Measurements from ENCODE around the gene CLEC18B.

Gene CLEC18B

DNA sequence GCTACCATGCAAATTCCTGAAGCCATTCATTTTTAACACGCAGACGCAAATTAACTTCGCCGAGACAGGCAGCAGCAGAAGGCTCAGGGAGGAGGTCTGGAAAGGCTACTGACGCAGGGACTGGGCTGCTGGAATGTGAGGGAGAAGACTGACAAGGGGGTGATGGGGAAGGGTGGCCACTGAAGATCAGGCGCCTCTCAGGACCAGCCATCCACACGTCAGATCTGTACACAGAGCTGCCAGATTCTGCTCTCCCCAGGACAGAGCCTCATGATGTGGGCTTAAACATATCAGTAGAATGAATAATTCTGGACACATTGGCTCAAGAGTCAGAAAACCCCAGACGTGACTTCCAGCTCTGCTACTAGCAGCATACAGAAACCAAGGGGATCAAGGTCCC lies 25.6 kb upstream of the CLEC18B start:
- TF ChIP-seq, protein P1, sequence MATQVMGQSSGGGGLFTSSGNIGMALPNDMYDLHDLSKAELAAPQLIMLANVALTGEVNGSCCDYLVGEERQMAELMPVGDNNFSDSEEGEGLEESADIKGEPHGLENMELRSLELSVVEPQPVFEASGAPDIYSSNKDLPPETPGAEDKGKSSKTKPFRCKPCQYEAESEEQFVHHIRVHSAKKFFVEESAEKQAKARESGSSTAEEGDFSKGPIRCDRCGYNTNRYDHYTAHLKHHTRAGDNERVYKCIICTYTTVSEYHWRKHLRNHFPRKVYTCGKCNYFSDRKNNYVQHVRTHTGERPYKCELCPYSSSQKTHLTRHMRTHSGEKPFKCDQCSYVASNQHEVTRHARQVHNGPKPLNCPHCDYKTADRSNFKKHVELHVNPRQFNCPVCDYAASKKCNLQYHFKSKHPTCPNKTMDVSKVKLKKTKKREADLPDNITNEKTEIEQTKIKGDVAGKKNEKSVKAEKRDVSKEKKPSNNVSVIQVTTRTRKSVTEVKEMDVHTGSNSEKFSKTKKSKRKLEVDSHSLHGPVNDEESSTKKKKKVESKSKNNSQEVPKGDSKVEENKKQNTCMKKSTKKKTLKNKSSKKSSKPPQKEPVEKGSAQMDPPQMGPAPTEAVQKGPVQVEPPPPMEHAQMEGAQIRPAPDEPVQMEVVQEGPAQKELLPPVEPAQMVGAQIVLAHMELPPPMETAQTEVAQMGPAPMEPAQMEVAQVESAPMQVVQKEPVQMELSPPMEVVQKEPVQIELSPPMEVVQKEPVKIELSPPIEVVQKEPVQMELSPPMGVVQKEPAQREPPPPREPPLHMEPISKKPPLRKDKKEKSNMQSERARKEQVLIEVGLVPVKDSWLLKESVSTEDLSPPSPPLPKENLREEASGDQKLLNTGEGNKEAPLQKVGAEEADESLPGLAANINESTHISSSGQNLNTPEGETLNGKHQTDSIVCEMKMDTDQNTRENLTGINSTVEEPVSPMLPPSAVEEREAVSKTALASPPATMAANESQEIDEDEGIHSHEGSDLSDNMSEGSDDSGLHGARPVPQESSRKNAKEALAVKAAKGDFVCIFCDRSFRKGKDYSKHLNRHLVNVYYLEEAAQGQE (IDR thresholded peaks at IDR 0.05; ENCODE audit: insufficient read depth in 1 of 2, low read depth in 2 of 2, low read length in 2 of 2) = no peak
- TF ChIP-seq TAF1 (IDR thresholded peaks at IDR 0.05; ENCODE audit: borderline replicate concordance, insufficient read depth, low read length) (no peak), POLR2AphosphoS5 (IDR thresholded peaks at IDR 0.05; ENCODE audit: low read depth, low read length) (no peak), FOXP2 (optimal IDR thresholded peaks at IDR 0.05; ENCODE audit: borderline replicate concordance, extremely low read depth, extremely low read length, insufficient read depth) (no peak), SIN3A (IDR thresholded peaks at IDR 0.05; ENCODE audit: borderline replicate concordance, insufficient read depth, low read length) (no peak)

DNA sequence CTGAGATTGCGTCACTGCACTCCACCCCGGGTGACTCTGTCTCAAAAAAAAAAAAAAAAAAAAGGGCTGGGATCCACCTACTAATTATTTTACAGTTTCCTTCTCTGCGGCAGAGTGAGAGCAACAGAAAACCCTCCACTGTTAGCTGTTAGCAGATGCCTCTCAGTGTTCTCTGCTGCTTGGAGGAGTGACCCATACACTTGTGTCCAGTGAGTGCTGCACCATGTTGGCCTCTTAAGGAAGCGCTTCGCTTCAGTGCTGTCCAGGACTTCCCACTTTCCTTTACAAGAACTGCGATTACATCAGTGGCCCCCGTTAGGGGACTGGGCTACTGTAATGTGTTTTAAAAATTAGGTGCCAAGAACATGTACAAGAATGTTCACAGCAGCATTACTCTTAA lies 18.4 kb upstream of the CLEC18B start:
- no peak for TF ChIP-seq POLR2AphosphoS5 (IDR thresholded peaks at IDR 0.05; ENCODE audit: low read depth, low read length)

DNA sequence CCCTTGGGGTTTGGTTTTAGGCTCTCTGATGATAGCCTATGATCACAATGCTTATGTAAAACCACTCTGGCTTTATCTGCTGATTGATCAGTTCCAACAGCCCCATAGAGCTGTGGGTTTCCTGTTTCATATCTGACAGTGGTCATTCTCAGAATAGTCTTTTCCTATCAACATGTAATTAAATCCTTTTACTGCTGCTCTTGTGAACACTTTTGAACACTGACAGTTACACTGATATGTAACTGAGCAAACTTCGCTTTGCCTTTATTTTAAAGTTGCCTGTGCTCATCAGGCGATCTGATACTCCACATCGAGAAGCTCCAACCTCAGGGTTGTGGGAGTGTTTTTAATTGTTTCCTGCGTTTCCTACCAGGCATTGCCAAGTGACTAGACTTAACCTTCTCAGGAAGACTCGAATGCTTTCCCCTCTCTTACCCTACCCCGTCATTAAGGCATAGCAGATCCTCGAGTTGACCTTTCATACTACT lies 17.3 kb upstream of the CLEC18B start:
- TF ChIP-seq, protein P1 (IDR thresholded peaks at IDR 0.05; ENCODE audit: insufficient read depth in 1 of 2, low read depth in 2 of 2, low read length in 2 of 2) = no peak
- TF ChIP-seq TAF1 (IDR thresholded peaks at IDR 0.05; ENCODE audit: borderline replicate concordance, insufficient read depth, low read length) = no peak
- TF ChIP-seq FOXP2 (optimal IDR thresholded peaks at IDR 0.05; ENCODE audit: borderline replicate concordance, extremely low read depth, extremely low read length, insufficient read depth) = no peak
- no peak for TF ChIP-seq SIN3A (IDR thresholded peaks at IDR 0.05; ENCODE audit: borderline replicate concordance, insufficient read depth, low read length)

DNA sequence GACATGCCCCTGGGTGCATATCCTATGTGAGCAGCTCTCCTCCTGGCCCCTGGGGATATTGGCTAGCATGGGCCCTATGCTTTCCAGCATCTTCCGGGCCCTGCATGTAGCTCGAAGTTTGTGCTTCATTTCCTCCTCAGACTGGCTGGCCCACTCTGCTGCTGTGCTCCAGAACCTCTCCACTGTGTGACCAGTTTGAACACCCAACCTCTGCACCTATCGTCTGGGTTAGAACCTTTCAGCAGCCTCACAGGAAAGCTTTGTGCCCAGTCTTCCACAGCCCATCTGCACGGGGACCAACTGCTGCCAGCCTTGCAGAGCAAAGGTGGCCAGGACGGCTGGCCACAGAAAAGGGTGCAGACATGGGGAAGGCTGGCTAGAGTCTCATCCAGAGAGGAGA lies 10.2 kb upstream of the CLEC18B start:
- TF ChIP-seq SIN3A (IDR thresholded peaks at IDR 0.05; ENCODE audit: borderline replicate concordance, insufficient read depth, low read length) = no peak

DNA sequence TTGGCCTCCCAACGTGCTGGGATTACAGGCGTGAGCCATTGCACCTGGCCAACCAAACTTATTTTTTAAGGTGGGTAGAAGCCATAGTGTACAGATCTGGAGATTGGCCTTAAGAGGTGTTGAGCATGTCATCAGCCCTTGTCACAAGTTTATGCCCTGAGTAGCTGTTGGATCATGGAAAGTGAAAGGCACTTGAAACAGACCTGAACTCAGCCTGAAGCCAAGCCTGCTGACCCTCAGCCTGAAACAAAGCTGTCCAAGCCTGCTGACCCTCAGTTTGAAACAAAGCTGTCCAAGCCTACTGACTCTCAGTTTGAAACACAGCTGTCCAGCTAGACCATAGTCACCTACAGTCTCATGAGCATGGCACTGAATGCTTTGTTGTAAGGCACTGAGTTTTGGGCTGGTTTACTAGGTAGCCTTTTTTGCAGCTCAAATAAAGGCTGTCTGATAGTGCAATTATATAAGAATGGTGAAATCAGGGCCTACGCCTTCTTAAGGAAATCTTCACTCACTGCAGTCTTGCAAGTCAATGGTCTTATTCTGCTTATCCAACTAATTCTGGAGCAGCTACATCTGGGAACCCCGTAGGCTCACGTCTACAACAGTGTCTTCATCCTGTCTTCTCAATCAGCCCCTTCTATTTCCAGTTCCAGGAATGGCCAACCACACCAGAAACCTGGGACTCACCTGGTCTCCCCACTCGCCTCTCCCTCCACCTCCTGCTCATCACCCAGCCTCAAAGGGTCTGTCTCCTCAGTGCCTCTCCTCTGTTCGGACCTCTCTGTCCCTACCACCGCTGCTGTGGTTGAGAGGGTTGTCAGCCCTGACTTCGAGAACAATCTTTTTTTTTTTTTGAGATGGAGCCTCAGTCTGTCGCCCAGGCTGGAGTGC lies 48.1 kb downstream of the CLEC18B start:
- no peak for TF ChIP-seq SIN3A (IDR thresholded peaks at IDR 0.05; ENCODE audit: borderline replicate concordance, insufficient read depth, low read length)
- TF ChIP-seq, protein P1 (IDR thresholded peaks at IDR 0.05; ENCODE audit: insufficient read depth in 1 of 2, low read depth in 2 of 2, low read length in 2 of 2) = no peak
- no peak for TF ChIP-seq TAF1 (IDR thresholded peaks at IDR 0.05; ENCODE audit: borderline replicate concordance, insufficient read depth, low read length)
- no peak for TF ChIP-seq FOXP2 (optimal IDR thresholded peaks at IDR 0.05; ENCODE audit: borderline replicate concordance, extremely low read depth, extremely low read length, insufficient read depth)
- TF ChIP-seq POLR2AphosphoS5 (IDR thresholded peaks at IDR 0.05; ENCODE audit: low read depth, low read length) = no peak

DNA sequence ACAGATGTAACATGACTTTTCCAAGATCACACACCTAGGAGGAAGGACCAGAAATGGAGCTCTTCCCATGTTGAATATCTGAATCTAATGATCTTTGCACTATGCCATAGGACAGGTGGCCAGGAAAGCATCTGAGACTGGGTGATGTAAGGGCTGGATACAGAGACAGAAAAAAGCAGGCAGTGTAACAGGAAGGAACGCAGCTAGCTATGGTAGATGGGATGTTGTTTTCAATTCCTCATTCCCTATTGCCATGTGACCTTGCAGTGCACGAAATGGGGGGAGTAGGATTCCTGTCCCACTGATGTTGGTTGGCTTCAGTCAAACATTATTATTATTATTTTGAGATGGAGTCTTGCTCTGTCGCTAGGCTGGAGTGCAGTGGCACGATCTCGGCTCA lies 48.9 kb downstream of the CLEC18B start:
- TF ChIP-seq FOXP2 (optimal IDR thresholded peaks at IDR 0.05; ENCODE audit: borderline replicate concordance, extremely low read depth, extremely low read length, insufficient read depth) = no peak

All from PFSK-1 (cell line).